Measurements from ENCODE around the gene TIAM1. TPM values are rescaled to one million over a fixed set of nuclear protein-coding genes. Genes with fewer than 3 reads are reported as not detected.

Gene TIAM1
- total RNA-seq, 1 donor from 2014 or later = 16.7 TPM

- H3K4me3 Mint-ChIP-seq (ENCODE audit: unreplicated experiment) = no peak overlapping the region
- H3K27me3 Mint-ChIP-seq (ENCODE audit: unreplicated experiment) = no peaks in the 10 kb centered on the region
- no peak for DNase-seq (ENCODE audit: extremely low spot score, unreplicated experiment)
- H3K27ac Mint-ChIP-seq (ENCODE audit: unreplicated experiment) = no peak overlapping the region
- H3K4me1 Mint-ChIP-seq (ENCODE audit: unreplicated experiment) = peaks cover 16% of the 10 kb centered on the region
- TF ChIP-seq CTCF (IDR thresholded peaks at IDR 0.05) = no peak
- H3K9me3 Mint-ChIP-seq (ENCODE audit: unreplicated experiment) = no peaks in the 10 kb centered on the region
- H3K36me3 Mint-ChIP-seq (ENCODE audit: unreplicated experiment) = no peaks in the 10 kb centered on the region
Observed at GRCh38 chr21:31342348-31342747, 1.7 kb downstream of the TIAM1 start.

GRCh38 chr21:31340942-31341487, 3.0 kb downstream of the TIAM1 start:
- H3K9me3 Mint-ChIP-seq (ENCODE audit: unreplicated experiment) = no peaks in the 10 kb centered on the region
- H3K4me1 Mint-ChIP-seq (ENCODE audit: unreplicated experiment) = peaks cover 23% of the 10 kb centered on the region
- no peaks in the 10 kb centered on the region for H3K36me3 Mint-ChIP-seq (ENCODE audit: unreplicated experiment)
- no peak overlapping the region for H3K4me3 Mint-ChIP-seq (ENCODE audit: unreplicated experiment)
- DNase-seq (ENCODE audit: extremely low spot score, unreplicated experiment) = no peak
- no peaks in the 10 kb centered on the region for H3K27me3 Mint-ChIP-seq (ENCODE audit: unreplicated experiment)
- no peak for TF ChIP-seq CTCF (IDR thresholded peaks at IDR 0.05)
- H3K27ac Mint-ChIP-seq (ENCODE audit: unreplicated experiment) = no peak overlapping the region

GRCh38 chr21:31340514-31340913, 3.5 kb downstream of the TIAM1 start:
- H3K36me3 Mint-ChIP-seq (ENCODE audit: unreplicated experiment) = no peaks in the 10 kb centered on the region
- no peaks in the 10 kb centered on the region for H3K27me3 Mint-ChIP-seq (ENCODE audit: unreplicated experiment)
- no peak overlapping the region for H3K4me3 Mint-ChIP-seq (ENCODE audit: unreplicated experiment)
- DNase-seq (ENCODE audit: extremely low spot score, unreplicated experiment) = no peak
- no peak overlapping the region for H3K27ac Mint-ChIP-seq (ENCODE audit: unreplicated experiment)
- H3K4me1 Mint-ChIP-seq (ENCODE audit: unreplicated experiment) = peaks cover 28% of the 10 kb centered on the region
- no peaks in the 10 kb centered on the region for H3K9me3 Mint-ChIP-seq (ENCODE audit: unreplicated experiment)
- no peak for TF ChIP-seq CTCF (IDR thresholded peaks at IDR 0.05)

- TF ChIP-seq CTCF (IDR thresholded peaks at IDR 0.05) = no peak
- no peak for DNase-seq (ENCODE audit: extremely low spot score, unreplicated experiment)
- Mint-ChIP-seq H3K27ac (ENCODE audit: unreplicated experiment) (no peak overlapping the region), H3K27me3 (ENCODE audit: unreplicated experiment) (no peaks in the 10 kb centered on the region), H3K4me1 (ENCODE audit: unreplicated experiment) (peaks cover 36% of the 10 kb centered on the region), H3K36me3 (ENCODE audit: unreplicated experiment) (no peaks in the 10 kb centered on the region), H3K9me3 (ENCODE audit: unreplicated experiment) (no peaks in the 10 kb centered on the region), H3K4me3 (ENCODE audit: unreplicated experiment) (no peak overlapping the region)
Observed at GRCh38 chr21:31339721-31340120, 4.3 kb downstream of the TIAM1 start.

GRCh38 chr21:31338908-31339368, 5.1 kb downstream of the TIAM1 start:
- no peak overlapping the region for H3K27ac Mint-ChIP-seq (ENCODE audit: unreplicated experiment)
- H3K4me1 Mint-ChIP-seq (ENCODE audit: unreplicated experiment) = peaks cover 38% of the 10 kb centered on the region
- no peak for DNase-seq (ENCODE audit: extremely low spot score, unreplicated experiment)

More at GRCh38 chr21:31338908-31339368, 5.1 kb downstream of the TIAM1 start:
- H3K4me3 Mint-ChIP-seq (ENCODE audit: unreplicated experiment) = no peak overlapping the region
- TF ChIP-seq CTCF (IDR thresholded peaks at IDR 0.05) = no peak
- H3K9me3 Mint-ChIP-seq (ENCODE audit: unreplicated experiment) = no peaks in the 10 kb centered on the region
- H3K36me3 Mint-ChIP-seq (ENCODE audit: unreplicated experiment) = no peaks in the 10 kb centered on the region
- H3K27me3 Mint-ChIP-seq (ENCODE audit: unreplicated experiment) = no peaks in the 10 kb centered on the region
